B cell (primary cell): ENCODE results near the gene CCNI2. TPM values are rescaled to one million over a fixed set of nuclear protein-coding genes. Genes with fewer than 3 reads are reported as not detected.

Source experiments
- ATAC-seq: fragments of 200-7000 bp; cut with Tn5 transposase; one replicate; pipeline ENCODE4 v1.10.0; 2021; ENCODE audit warnings: low read depth, mild to moderate bottlenecking, moderate number of reproducible peaks, moderate library complexity
- CTCF ChIA-PET: fragments of 350-600 bp; sonication (Branson Sonifier 250); formaldehyde crosslinking; loops from one replicate; lab custom pipeline; 2021; ENCODE audit warnings: antibody characterized with exemption, inconsistent platforms; lab: Charles Lee
- POLR2A ChIA-PET: fragments of 350-600 bp; sonication (Branson Sonifier 250); formaldehyde crosslinking; loops from one replicate; lab custom pipeline; 2021; ENCODE audit warnings: antibody characterized with exemption; lab: Charles Lee
- DNase-seq: peaks from one replicate; pipeline ENCODE4 v3.0.0; 2013
- H2AFZ ChIP-seq: 2 replicates; pipeline ENCODE4 v1.6.1; 2012; ENCODE audit warnings: mild to moderate bottlenecking, low read depth, low read length; ENCODE audit not compliant: insufficient read depth, poor library complexity, severe bottlenecking
- H3K27ac ChIP-seq, 2 donors: 1 replicate in 1 of 2; 2 replicates in 1 of 2; pipeline ENCODE4 v1.5.1; 2012 to 2013; ENCODE audit warnings: low read length in 2 of 2, mild to moderate bottlenecking in 2 of 2, moderate library complexity in 1 of 2
- H3K27me3 ChIP-seq, 4 experiments: fragments of 200-600 bp in 1 of 4; sonication (generic) in 1 of 4; replicated peaks in 1 of 4; 1 replicate in 2 of 4; 2 replicates in 2 of 4; pipeline versions ENCODE4 v1.6.1 to v1.7.0; 2013 to 2016; ENCODE audit warnings: low read length in 3 of 4, mild to moderate bottlenecking in 2 of 4, mixed read lengths in 1 of 4, moderate library complexity in 1 of 4; ENCODE audit not compliant: insufficient read depth in 4 of 4, control insufficient read depth in 3 of 4; ENCODE audit errors: control extremely low read depth in 1 of 4
- H3K36me3 ChIP-seq, 2 experiments: replicated peaks in 1 of 2; 1 replicate in 1 of 2; 2 replicates in 1 of 2; pipeline versions ENCODE4 v1.6.1 to v1.7.1; 2013; ENCODE audit warnings: low read length in 1 of 2; ENCODE audit not compliant: insufficient read depth in 2 of 2, control insufficient read depth in 1 of 2; ENCODE audit errors: control extremely low read depth in 1 of 2, extremely low read depth in 1 of 2
- H3K4me1 ChIP-seq, 2 donors: fragments of 200-600 bp in 1 of 2; sonication (generic) in 1 of 2; 1 replicate in 1 of 2; 2 replicates in 1 of 2; pipeline versions ENCODE4 v1.5.1 to v1.6.1; 2013 to 2017; ENCODE audit warnings: low read length in 2 of 2; ENCODE audit not compliant: control insufficient read depth in 2 of 2, insufficient read depth in 2 of 2
- H3K4me2 ChIP-seq: replicated peaks from 2 replicates; pipeline ENCODE3; 2012; ENCODE audit warnings: mild to moderate bottlenecking, low read depth, low read length; ENCODE audit not compliant: poor library complexity, severe bottlenecking
- H3K4me3 ChIP-seq, 5 experiments: fragments of 200-600 bp in 1 of 5; sonication (generic) in 1 of 5; 1 replicate in 3 of 5; 2 replicates in 2 of 5; pipeline versions ENCODE4 v1.5.1 to v1.7.0; 2011 to 2016; ENCODE audit warnings: low read length in 4 of 5, mild to moderate bottlenecking in 4 of 5, low read depth in 2 of 5, control low read depth in 1 of 5, moderate library complexity in 1 of 5; ENCODE audit not compliant: insufficient read depth in 1 of 5; ENCODE audit errors: control extremely low read depth in 1 of 5, extremely low read depth in 1 of 5
- H3K79me2 ChIP-seq: fragments of 200-600 bp; sonication (generic); one replicate; pipeline ENCODE4 v1.6.0; 2016; ENCODE audit warnings: low read length; ENCODE audit not compliant: control insufficient read depth, insufficient read depth
- H3K9ac ChIP-seq: fragments of 200-600 bp; sonication (generic); 2 replicates; pipeline ENCODE4 v1.6.1; 2017; ENCODE audit warnings: mild to moderate bottlenecking, low read length, moderate library complexity
- H3K9me3 ChIP-seq, 3 donors: one replicate each; pipeline versions ENCODE4 v1.6.1 to v1.7.1; 2013; ENCODE audit warnings: low read length in 2 of 3; ENCODE audit not compliant: control insufficient read depth in 2 of 3, insufficient read depth in 1 of 3; ENCODE audit errors: control extremely low read depth in 1 of 3
- H4K20me1 ChIP-seq: 2 replicates; pipeline ENCODE4 v1.6.0; 2012; ENCODE audit warnings: mild to moderate bottlenecking, low read length; ENCODE audit not compliant: insufficient read depth, control insufficient read depth, poor library complexity, severe bottlenecking
- H3K27ac Mint-ChIP-seq: one replicate; pipeline ENCODE4 v1.8.0; 2021; ENCODE audit warnings: mixed read lengths
- H3K27me3 Mint-ChIP-seq: one replicate; pipeline ENCODE4 v1.8.0; 2021; ENCODE audit warnings: mixed read lengths
- H3K4me1 Mint-ChIP-seq: one replicate; pipeline ENCODE4 v1.8.0; 2021; ENCODE audit warnings: mixed read lengths
- H3K4me3 Mint-ChIP-seq: one replicate; pipeline ENCODE4 v1.8.0; 2021; ENCODE audit warnings: mixed read lengths
- H3K9me3 Mint-ChIP-seq: one replicate; pipeline ENCODE4 v1.8.0; 2022; ENCODE audit warnings: mixed read lengths; ENCODE audit not compliant: insufficient read depth
- EZH2 ChIP-seq: IDR thresholded peaks from 2 replicates; pipeline ENCODE4 v1.6.1; 2012; ENCODE audit warnings: borderline replicate concordance, low read depth, mild to moderate bottlenecking, moderate library complexity, low read length; ENCODE audit not compliant: insufficient read depth, poor library complexity, severe bottlenecking
- WGBS: methylation state at CpG from one replicate; pipeline ENCODE4 v1.1.5; 2013; ENCODE audit warnings: missing lambda C conversion rate; ENCODE audit not compliant: insufficient coverage; 5-methylcytosine and 5-hydroxymethylcytosine counted together
- intact Hi-C: fragments of 100-400 bp; cut with micrococcal nuclease; formaldehyde crosslinking; loops from one replicate; pipeline ENCODE4 v1.10.0; 2022
- polyA plus RNA-seq: library from polyadenylated mRNA; depleted of rRNA; stranded (reverse); fragments of >200 nt; gene quantifications from 2 replicates; pipeline ENCODE4 v1.2.3, GENCODE V29; 2012
- total RNA-seq, 2 donors: library from RNA; stranded (reverse); fragments of 120-200 nt in 1 of 2; gene quantifications; 1 replicate in 1 of 2; 2 replicates in 1 of 2; pipeline versions ENCODE4 v1.2.3 to v1.2.4, GENCODE V29; 2013 to 2022
- TF ChIP-seq, protein P1 (sequence below): fragments of 200-600 bp; IDR thresholded peaks from one replicate; pipeline ENCODE4 v1.8.0; 2022; ENCODE audit warnings: antibody characterized with exemption, mild to moderate bottlenecking

The CCNI2 gene
- total and polyA plus RNA-seq, 2 donors (not counting 1 experiment from before 2014, with no cell fraction given) = 0.39 to 2.0 TPM

DNA sequence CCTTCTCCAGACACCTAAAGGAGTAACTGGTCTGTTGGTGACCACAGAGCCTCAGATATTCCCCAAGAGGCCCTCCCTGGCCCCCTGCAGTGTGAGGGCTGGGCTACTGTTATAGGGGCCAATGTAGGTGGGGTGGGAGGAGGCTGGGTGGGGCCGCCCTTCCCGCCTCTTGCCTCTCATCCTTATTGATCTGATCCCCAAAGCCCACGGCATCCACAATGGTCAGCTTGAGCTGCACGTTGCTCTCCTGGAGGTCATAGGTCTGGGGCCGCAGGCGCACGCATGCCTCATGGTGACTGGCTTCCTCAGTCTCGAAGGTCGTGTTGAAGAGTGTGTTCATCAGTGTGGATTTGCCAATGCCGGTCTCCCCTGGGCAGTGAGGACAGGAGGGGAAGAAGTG is 16.8 kb downstream of the CCNI2 start:
- H3K4me2 ChIP-seq = no peak overlapping the region
- ATAC-seq = no peak
- no peaks in the 10 kb centered on the region for H3K36me3 ChIP-seq
- Mint-ChIP-seq H3K4me3 (no peak overlapping the region), H3K4me1 (no peaks in the 10 kb centered on the region), H3K27me3 (no peaks in the 10 kb centered on the region), H3K9me3 (no peaks in the 10 kb centered on the region), H3K27ac (no peak overlapping the region)
- no peaks in the 10 kb centered on the region for H4K20me1 ChIP-seq
- no peak for DNase-seq
- no peak overlapping the region for H2AFZ ChIP-seq
- TF ChIP-seq EZH2 = no peak
- TF ChIP-seq, protein P1, sequence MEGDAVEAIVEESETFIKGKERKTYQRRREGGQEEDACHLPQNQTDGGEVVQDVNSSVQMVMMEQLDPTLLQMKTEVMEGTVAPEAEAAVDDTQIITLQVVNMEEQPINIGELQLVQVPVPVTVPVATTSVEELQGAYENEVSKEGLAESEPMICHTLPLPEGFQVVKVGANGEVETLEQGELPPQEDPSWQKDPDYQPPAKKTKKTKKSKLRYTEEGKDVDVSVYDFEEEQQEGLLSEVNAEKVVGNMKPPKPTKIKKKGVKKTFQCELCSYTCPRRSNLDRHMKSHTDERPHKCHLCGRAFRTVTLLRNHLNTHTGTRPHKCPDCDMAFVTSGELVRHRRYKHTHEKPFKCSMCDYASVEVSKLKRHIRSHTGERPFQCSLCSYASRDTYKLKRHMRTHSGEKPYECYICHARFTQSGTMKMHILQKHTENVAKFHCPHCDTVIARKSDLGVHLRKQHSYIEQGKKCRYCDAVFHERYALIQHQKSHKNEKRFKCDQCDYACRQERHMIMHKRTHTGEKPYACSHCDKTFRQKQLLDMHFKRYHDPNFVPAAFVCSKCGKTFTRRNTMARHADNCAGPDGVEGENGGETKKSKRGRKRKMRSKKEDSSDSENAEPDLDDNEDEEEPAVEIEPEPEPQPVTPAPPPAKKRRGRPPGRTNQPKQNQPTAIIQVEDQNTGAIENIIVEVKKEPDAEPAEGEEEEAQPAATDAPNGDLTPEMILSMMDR = no peak
- H3K4me1 ChIP-seq = no peaks in the 10 kb centered on the region
- no peak overlapping the region for H3K4me3 ChIP-seq
- no peak overlapping the region for H3K9ac ChIP-seq
- intact Hi-C loops = no loop called here
- no peak overlapping the region for H3K27ac ChIP-seq
- no peaks in the 10 kb centered on the region for H3K9me3 ChIP-seq
- WGBS = 96% methylated on average over 10 of the region's 10 CpGs
- CTCF ChIA-PET = no interaction called here
- POLR2A ChIA-PET = no interaction called here
- no peaks in the 10 kb centered on the region for H3K79me2 ChIP-seq
- no peaks in the 10 kb centered on the region for H3K27me3 ChIP-seq

DNA sequence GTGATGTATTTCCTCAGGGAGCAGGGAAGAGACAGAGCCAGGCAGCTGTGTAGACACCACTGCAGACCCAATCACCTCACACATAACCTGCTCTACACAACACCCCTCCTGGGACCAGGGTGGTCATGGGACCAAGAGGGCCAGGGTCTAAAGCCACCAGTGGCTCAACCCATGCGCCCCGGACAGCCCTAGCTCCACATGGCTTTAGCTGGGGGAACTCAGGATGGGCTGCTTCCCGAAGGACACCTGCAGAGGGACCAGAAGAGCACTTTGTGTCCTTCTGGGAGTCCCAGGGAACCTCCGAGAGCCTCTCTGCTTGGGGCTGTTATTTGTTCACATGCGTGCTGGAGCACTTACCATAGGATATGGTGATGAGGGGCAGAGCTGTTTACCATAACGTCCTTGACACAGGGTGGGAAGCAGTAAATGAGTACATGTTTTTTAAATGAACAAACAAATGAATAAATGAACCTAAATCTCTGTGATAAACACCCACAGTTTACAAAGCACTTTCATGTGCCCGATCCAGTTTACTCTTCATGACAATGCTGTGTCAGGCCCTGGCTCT is 17.5 kb downstream of the CCNI2 start:
- Histone ChIP-seq H3K27ac (no peak overlapping the region), H3K9ac (no peak overlapping the region), H3K79me2 (no peaks in the 10 kb centered on the region), H3K9me3 (no peaks in the 10 kb centered on the region), H4K20me1 (no peaks in the 10 kb centered on the region), H3K4me3 (no peak overlapping the region), H3K27me3 (no peaks in the 10 kb centered on the region), H3K4me1 (no peaks in the 10 kb centered on the region), H3K36me3 (no peaks in the 10 kb centered on the region), H3K4me2 (no peak overlapping the region), H2AFZ (no peak overlapping the region)
- no peaks in the 10 kb centered on the region for H3K4me1 Mint-ChIP-seq
- ChIA-PET POLR2A (no interaction called here), CTCF (no interaction called here)
- H3K4me3 Mint-ChIP-seq = no peak overlapping the region
- WGBS = 99% methylated on average over 5 of the region's 7 CpGs
- no peaks in the 10 kb centered on the region for H3K27me3 Mint-ChIP-seq
- ATAC-seq (no peak), DNase-seq (no peak)
- TF ChIP-seq EZH2 = no peak
- TF ChIP-seq, protein P1 = no peak
- intact Hi-C loops = no loop called here
- H3K9me3 Mint-ChIP-seq = no peaks in the 10 kb centered on the region
- no peak overlapping the region for H3K27ac Mint-ChIP-seq
